OCI-LY3 (cell line): ENCODE results near the gene PDK2.
A peak's percentile ranks its signal among the peaks of the same experiment; 100 is the strongest.

ENCODE experiments used
- H2AFZ ChIP-seq: fragments of 200-600, 300-600 bp; shearing (Covaris generic); 2 replicates; pipeline ENCODE4 v1.6.0; 2014; ENCODE audit warnings: antibody characterized with exemption, low read depth, low read length
- H3K27ac ChIP-seq: fragments of 200-600, 300-600 bp; sonication (generic); 2 replicates; pipeline ENCODE4 v1.5.1; 2014; ENCODE audit warnings: mild to moderate bottlenecking, low read length, moderate library complexity, mixed read lengths
- H3K27me3 ChIP-seq: fragments of 200-600, 300-600 bp; sonication (generic); 2 replicates; pipeline ENCODE4 v1.6.1; 2014; ENCODE audit warnings: low read depth, low read length, mixed read lengths
- H3K36me3 ChIP-seq: fragments of 200-600, 300-600 bp; sonication (generic); replicated peaks from 2 replicates; pipeline ENCODE3; 2014; ENCODE audit warnings: low read depth, low read length, mixed read lengths
- H3K4me1 ChIP-seq: fragments of 300-600, 200-600 bp; sonication (generic); 2 replicates; pipeline ENCODE4 v1.6.1; 2014; ENCODE audit warnings: low read length, mixed read lengths
- H3K4me2 ChIP-seq: fragments of 200-600, 300-600 bp; sonication (generic); 2 replicates; pipeline ENCODE4 v1.6.1; 2014; ENCODE audit warnings: low read length, mixed read lengths
- H3K4me3 ChIP-seq: fragments of 300-600, 200-600 bp; sonication (generic); 2 replicates; pipeline ENCODE4 v1.5.1; 2014; ENCODE audit warnings: antibody characterized with exemption, mild to moderate bottlenecking, low read length, moderate library complexity
- H3K79me2 ChIP-seq: fragments of 300-600, 200-600 bp; shearing (Covaris generic); 2 replicates; pipeline ENCODE4 v1.6.1; 2014; ENCODE audit warnings: mild to moderate bottlenecking, low read length, mixed read lengths
- H3K9ac ChIP-seq: fragments of 300-600, 200-600 bp; shearing (Covaris generic); 2 replicates; pipeline ENCODE4 v1.6.0; 2014; ENCODE audit warnings: mild to moderate bottlenecking, low read length, moderate library complexity
- H3K9me3 ChIP-seq: fragments of 200-600, 300-600 bp; shearing (Covaris generic); 2 replicates; pipeline ENCODE4 v1.6.1; 2014; ENCODE audit warnings: low read length, mixed read lengths; ENCODE audit not compliant: insufficient read depth
- H4K20me1 ChIP-seq: fragments of 200-600, 300-600 bp; sonication (generic); 2 replicates; pipeline ENCODE4 v1.6.1; 2016; ENCODE audit warnings: low read length, mixed read lengths; ENCODE audit not compliant: insufficient read depth
- CTCF ChIP-seq: fragments of 200-600, 300-600 bp; sonication (generic); IDR thresholded peaks from 2 replicates; pipeline ENCODE4 v1.5.1; 2014; ENCODE audit warnings: antibody characterized with exemption, low read length, low read depth
- EZH2phosphoT487 ChIP-seq: fragments of 200-600 bp; shearing (Covaris generic); IDR thresholded peaks from 2 replicates; pipeline ENCODE4 v1.6.1; 2018; ENCODE audit warnings: antibody characterized with exemption, mixed run types, low read depth

The PDK2 gene

GRCh38 chr17:50161023-50161910 is 66.1 kb downstream of the PDK2 start:
- Histone ChIP-seq H3K79me2 (no peaks in the 10 kb centered on the region), H3K4me1 (peaks cover 40% of the 10 kb centered on the region), H4K20me1 (no peaks in the 10 kb centered on the region), H3K36me3 (no peaks in the 10 kb centered on the region), H3K4me2 (peak overlapping the region; percentile 91), H2AFZ (peak overlapping the region; percentile 16; the same call in 1 of the 2 replicates), H3K27ac (no peak overlapping the region), H3K9ac (peak overlapping the region; percentile 67), H3K4me3 (peak overlapping the region; percentile 78), H3K9me3 (no peaks in the 10 kb centered on the region), H3K27me3 (no peaks in the 10 kb centered on the region)
- TF ChIP-seq EZH2phosphoT487 (no peak), CTCF (peak; percentile 86)
